ENCODE measurements around the gene MLN.
"Not testable (repeated sequence)": the region's sequence is repeated elsewhere in the genome, so short reads cannot be mapped to it uniquely, and the experiment has no call there.

MLN gene

GRCh38 chr6:33834401-33835392 is 30.9 kb upstream of the MLN start:
- no peak for DNase-seq

- no peak for DNase-seq
These were observed 29.8 kb upstream of the MLN start for GRCh38 chr6:33833599-33833998.

GRCh38 chr6:33832831-33833230 is 29.0 kb upstream of the MLN start:
- DNase-seq = not testable (repeated sequence)

- DNase-seq = not testable (repeated sequence)
These were observed 27.9 kb upstream of the MLN start for GRCh38 chr6:33831725-33832124.

- DNase-seq = no peak
These were observed 26.9 kb upstream of the MLN start for GRCh38 chr6:33830635-33831240.

- DNase-seq = no peak
These were observed 25.2 kb upstream of the MLN start for GRCh38 chr6:33828764-33829731.

- DNase-seq = no peak
These were observed 24.6 kb upstream of the MLN start for GRCh38 chr6:33828452-33828763.

GRCh38 chr6:33827546-33828451 is 24.0 kb upstream of the MLN start:
- no peak for DNase-seq

GRCh38 chr6:33826537-33826936 is 22.7 kb upstream of the MLN start:
- no peak for DNase-seq

GRCh38 chr6:33824461-33825154 is 20.8 kb upstream of the MLN start:
- DNase-seq = no peak

GRCh38 chr6:33823806-33824205 is 20.0 kb upstream of the MLN start:
- DNase-seq = no peak

GRCh38 chr6:33822575-33823395 is 19.0 kb upstream of the MLN start:
- no peak for DNase-seq

- no peak for DNase-seq
These were observed 17.1 kb upstream of the MLN start for GRCh38 chr6:33820784-33821520.

GRCh38 chr6:33820243-33820642 is 16.4 kb upstream of the MLN start:
- no peak for DNase-seq

- DNase-seq = no peak
These were observed 15.2 kb upstream of the MLN start for GRCh38 chr6:33819021-33819420.

GRCh38 chr6:33818293-33818692 is 14.5 kb upstream of the MLN start:
- no peak for DNase-seq

GRCh38 chr6:33817489-33817888 is 13.7 kb upstream of the MLN start:
- DNase-seq = no peak

- no peak for DNase-seq
These were observed 13.1 kb upstream of the MLN start for GRCh38 chr6:33816911-33817310.

- no peak for DNase-seq
These were observed 12.1 kb upstream of the MLN start for GRCh38 chr6:33815854-33816253.

All from activated CD4-positive, alpha-beta T cell treated with anti-CD3 and anti-CD28 coated beads, Interleukin-2, amount 50 U/mL, for 4 hours (primary cell).